ENCODE data around the gene SCN7A. TPM values are rescaled to one million over a fixed set of nuclear protein-coding genes. Genes with fewer than 3 reads are reported as not detected.
A peak's percentile ranks its signal among the peaks of the same experiment; 100 is the strongest.

Gene SCN7A
- polyA plus RNA-seq, 1 donor: 6.7 TPM

DNA sequence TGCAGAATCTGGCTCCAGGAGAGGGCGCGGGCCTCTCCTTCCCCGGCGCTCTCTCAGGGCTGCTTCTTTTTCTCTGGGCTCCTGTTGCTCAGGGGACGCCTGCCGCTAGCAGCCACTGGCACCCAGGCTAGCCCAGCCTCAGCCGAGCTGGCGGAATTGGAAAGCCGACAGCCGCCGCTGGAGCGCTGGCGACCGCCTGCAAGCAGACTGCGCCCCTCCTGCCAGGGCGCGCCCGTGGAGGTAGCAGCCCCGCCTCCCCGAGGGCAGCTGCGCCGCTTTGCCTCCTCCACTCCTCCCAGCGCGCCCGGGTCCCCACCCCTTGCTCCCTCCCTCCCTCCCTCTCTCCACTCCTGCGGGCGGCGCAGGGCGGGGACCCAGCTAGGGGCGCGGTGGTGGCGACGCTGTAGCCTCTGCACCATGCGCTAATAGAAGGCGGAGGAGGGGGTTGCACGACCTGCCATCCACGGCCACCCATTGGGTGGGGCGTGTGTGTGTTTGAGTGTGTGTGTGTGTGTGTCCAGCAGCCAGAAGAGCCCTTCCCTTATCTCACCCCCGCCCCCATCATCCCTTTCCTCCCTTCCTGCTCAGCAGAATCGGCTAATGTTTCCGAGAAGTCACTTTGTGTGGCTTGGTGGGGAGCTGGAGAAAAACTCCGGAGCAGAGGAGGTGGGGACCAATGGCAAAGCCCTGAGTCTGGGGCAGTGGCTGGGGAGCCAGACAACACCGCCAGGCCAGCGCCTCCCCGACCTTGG, 118.1 kb downstream of the SCN7A start, which contains the start of gene SCN9A:
TSS of gene SCN9A (minus strand) at position 209 of the 752 bp plus-strand sequence. CDS start 64,188 bp downstream, outside the sequence.
- DNase-seq: peak; percentile 62 to 85
- no peaks in the 10 kb centered on the region for H3K9me3 ChIP-seq (ENCODE audit: control insufficient read depth, low read depth, low read length)
- no CpG with 5 or more reads among the region's 45 CpGs for WGBS (ENCODE audit: insufficient coverage, low lambda C conversion rate)

DNA sequence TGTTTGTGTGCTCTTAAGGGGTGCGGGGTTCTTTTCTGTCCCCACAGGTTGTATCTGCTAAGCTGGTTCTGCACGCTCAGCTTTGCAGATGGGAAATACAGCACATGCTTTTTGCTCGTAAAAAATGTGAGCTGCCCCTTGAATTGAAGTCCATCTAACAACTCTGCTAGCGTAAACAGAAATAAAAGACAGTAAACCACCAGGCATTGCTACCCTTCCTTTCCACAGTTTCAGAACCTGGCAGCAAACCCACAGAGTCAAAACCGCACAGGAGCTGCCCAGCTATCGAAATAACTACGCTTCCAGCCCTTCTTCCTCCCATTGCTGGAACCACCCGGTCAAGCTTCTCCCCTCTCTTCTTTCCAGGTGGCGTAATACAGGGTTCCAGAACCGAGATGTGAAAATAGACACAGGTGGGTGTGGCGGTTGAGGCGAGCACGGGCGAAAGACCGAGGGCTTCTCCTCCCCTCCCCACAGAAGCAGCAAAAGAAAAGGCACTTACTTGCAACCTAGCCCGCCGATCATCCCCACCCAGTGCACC, 118.8 kb downstream of the SCN7A start:
- Histone ChIP-seq H3K9me3 (ENCODE audit: control insufficient read depth, low read depth, low read length) (no peaks in the 10 kb centered on the region), H3K27me3 (ENCODE audit: control insufficient read depth, insufficient read depth, low read length) (peaks cover 27% of the 10 kb centered on the region), H3K36me3 (ENCODE audit: control insufficient read depth, insufficient read depth, low read length) (no peaks in the 10 kb centered on the region), H3K27ac (ENCODE audit: low read length) (peak overlapping the region; percentile 41), H3K4me1 (ENCODE audit: control insufficient read depth, insufficient read depth, low read length) (peaks cover 7% of the 10 kb centered on the region), H3K4me3 (ENCODE audit: low read length) (peak overlapping the region; percentile 54)
- WGBS (ENCODE audit: insufficient coverage, low lambda C conversion rate): no CpG with 5 or more reads among the region's 17 CpGs
- peak in 1 of 2 donors; percentile 42 for DNase-seq

More for the DNA sequence above, 118.1 kb downstream of the SCN7A start, which contains the start of gene SCN9A:
- no peaks in the 10 kb centered on the region for H3K36me3 ChIP-seq (ENCODE audit: control insufficient read depth, insufficient read depth, low read length)
- peak within 1 kb of the TSS; percentile 54 for H3K4me3 ChIP-seq (ENCODE audit: low read length)
- H3K27me3 ChIP-seq (ENCODE audit: control insufficient read depth, insufficient read depth, low read length): peaks cover 27% of the 10 kb centered on the region
- H3K4me1 ChIP-seq (ENCODE audit: control insufficient read depth, insufficient read depth, low read length): peaks cover 7% of the 10 kb centered on the region
- H3K27ac ChIP-seq (ENCODE audit: low read length): peak within 1 kb of the TSS; percentile 60

DNA sequence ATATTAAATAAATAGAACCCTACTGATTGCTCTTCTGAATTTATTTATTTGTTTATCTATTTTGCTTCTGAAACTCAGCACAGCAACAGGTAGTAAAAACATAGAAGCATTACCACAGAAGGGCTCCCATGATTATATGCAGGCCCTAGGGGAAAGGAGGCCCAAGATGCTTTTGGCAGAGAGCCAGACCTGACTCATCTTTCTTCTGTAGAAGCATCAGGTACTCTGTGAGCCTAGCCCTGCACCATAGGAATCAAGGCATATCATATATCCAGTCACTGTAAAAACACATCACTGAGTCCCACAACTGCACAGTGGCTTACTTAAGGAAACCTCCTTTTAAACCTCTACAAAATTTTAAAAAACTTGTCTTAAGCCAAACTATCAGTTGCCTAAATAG, 120.1 kb downstream of the SCN7A start:
- H3K9me3 ChIP-seq (ENCODE audit: control insufficient read depth, low read depth, low read length): no peaks in the 10 kb centered on the region
- H3K27ac ChIP-seq (ENCODE audit: low read length): no peak overlapping the region
- H3K36me3 ChIP-seq (ENCODE audit: control insufficient read depth, insufficient read depth, low read length): no peaks in the 10 kb centered on the region
- peaks cover 24% of the 10 kb centered on the region for H3K27me3 ChIP-seq (ENCODE audit: control insufficient read depth, insufficient read depth, low read length)
- no peak for DNase-seq
- H3K4me3 ChIP-seq (ENCODE audit: low read length): no peak overlapping the region
- H3K4me1 ChIP-seq (ENCODE audit: control insufficient read depth, insufficient read depth, low read length): peaks cover 7% of the 10 kb centered on the region

DNA sequence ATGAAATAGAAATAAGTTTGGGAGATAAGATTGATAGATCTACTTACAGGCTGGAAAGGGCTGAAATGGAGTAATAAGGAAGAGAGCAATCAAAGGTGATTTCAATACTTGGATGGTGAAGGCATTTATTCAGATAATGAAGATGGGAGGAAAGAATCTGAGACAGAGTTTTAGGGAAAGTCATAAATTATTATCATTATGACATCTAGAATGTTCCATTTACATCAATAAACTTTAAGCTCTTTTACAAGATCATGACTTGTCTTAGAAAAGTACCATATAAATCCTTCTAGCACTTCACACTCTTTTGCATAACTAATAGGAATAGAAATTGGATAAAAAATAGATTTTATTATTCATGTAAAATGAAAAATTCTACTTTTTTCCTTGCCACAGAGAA, 120.5 kb downstream of the SCN7A start:
- H3K4me1 ChIP-seq (ENCODE audit: control insufficient read depth, insufficient read depth, low read length): peaks cover 7% of the 10 kb centered on the region
- peaks cover 24% of the 10 kb centered on the region for H3K27me3 ChIP-seq (ENCODE audit: control insufficient read depth, insufficient read depth, low read length)
- no peak overlapping the region for H3K27ac ChIP-seq (ENCODE audit: low read length)
- no peak overlapping the region for H3K4me3 ChIP-seq (ENCODE audit: low read length)
- no peak for DNase-seq
- H3K36me3 ChIP-seq (ENCODE audit: control insufficient read depth, insufficient read depth, low read length): no peaks in the 10 kb centered on the region
- H3K9me3 ChIP-seq (ENCODE audit: control insufficient read depth, low read depth, low read length): no peaks in the 10 kb centered on the region

DNA sequence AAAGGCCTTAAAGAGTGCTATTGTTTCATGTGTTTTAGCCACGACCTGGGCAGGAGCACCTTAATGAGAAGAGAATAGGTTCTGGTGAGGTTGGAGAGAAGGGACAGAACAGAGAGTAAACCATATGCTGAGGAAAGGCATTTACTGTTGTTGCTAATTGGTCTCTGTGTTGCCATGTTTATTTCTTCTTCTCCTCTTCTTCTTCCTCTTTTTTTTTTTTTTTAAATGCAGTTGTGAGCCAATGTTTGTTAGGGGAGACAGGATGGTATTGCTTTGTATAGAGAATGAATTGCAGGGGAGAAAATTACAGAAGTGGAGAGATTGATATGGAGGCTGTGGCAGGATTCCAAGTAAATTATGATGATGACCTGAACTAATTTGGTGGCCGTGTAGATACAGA, 120.9 kb downstream of the SCN7A start:
- Histone ChIP-seq H3K36me3 (ENCODE audit: control insufficient read depth, insufficient read depth, low read length) (no peaks in the 10 kb centered on the region), H3K4me1 (ENCODE audit: control insufficient read depth, insufficient read depth, low read length) (peaks cover 7% of the 10 kb centered on the region), H3K27ac (ENCODE audit: low read length) (no peak overlapping the region), H3K27me3 (ENCODE audit: control insufficient read depth, insufficient read depth, low read length) (peaks cover 24% of the 10 kb centered on the region), H3K9me3 (ENCODE audit: control insufficient read depth, low read depth, low read length) (no peaks in the 10 kb centered on the region), H3K4me3 (ENCODE audit: low read length) (no peak overlapping the region)
- DNase-seq: no peak
- 60% methylated on average over 1 of the region's 2 CpGs for WGBS (ENCODE audit: insufficient coverage, low lambda C conversion rate)

DNA sequence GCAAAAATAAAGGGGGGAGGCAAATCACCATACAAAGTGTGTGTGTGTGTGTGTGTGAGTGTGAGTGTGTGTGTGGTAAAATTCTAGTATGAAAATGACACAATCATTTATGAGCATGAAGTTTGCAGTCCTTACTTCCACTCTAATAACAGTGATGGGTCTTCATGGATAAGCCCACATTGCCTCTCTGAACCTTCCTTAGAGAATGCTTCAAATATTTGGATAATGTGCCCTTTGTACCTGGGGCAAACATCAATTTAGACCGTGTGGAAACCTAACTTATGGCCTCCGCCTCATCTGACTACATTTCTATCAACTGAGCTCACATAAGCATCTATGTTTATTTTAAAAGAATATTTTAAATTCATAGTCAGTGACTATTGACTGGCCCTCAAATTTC, 122.0 kb downstream of the SCN7A start:
- H3K9me3 ChIP-seq (ENCODE audit: control insufficient read depth, low read depth, low read length): no peaks in the 10 kb centered on the region
- H3K27ac ChIP-seq (ENCODE audit: low read length): no peak overlapping the region
- no CpG with 5 or more reads among the region's 2 CpGs for WGBS (ENCODE audit: insufficient coverage, low lambda C conversion rate)
- H3K27me3 ChIP-seq (ENCODE audit: control insufficient read depth, insufficient read depth, low read length): peaks cover 24% of the 10 kb centered on the region
- peaks cover 7% of the 10 kb centered on the region for H3K4me1 ChIP-seq (ENCODE audit: control insufficient read depth, insufficient read depth, low read length)
- no peak for DNase-seq
- no peaks in the 10 kb centered on the region for H3K36me3 ChIP-seq (ENCODE audit: control insufficient read depth, insufficient read depth, low read length)
- no peak overlapping the region for H3K4me3 ChIP-seq (ENCODE audit: low read length)

DNA sequence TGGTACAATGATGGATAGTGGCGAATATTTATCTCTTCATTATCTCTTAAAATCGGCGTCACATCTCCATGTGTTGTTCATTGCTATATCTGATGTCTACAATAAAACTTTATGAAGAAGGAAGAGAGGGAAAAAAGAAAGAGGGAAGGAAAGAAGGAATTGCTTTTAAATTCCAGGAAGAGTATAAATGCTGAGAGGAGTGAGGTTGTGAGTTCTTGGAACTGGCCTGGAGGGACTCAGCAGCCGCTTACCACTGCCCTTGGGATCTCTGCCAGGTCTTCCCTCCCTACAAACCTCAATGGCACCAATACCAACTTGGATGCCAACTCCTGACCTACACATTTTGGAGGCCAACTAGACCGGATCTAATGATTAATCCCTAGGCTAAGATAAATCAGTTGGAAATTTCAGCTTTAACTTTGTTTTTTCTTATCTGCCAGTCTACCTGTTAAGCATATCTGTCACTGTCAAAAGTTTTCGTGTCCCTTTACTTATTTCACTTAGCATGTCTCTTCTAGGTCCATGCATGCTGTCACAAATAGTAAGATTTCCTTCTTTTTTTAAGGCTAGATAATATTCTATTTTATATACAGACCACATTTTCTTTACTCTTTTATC, 128.1 kb downstream of the SCN7A start:
- 75% methylated on average over 4 of the region's 6 CpGs for WGBS (ENCODE audit: insufficient coverage, low lambda C conversion rate)

DNA sequence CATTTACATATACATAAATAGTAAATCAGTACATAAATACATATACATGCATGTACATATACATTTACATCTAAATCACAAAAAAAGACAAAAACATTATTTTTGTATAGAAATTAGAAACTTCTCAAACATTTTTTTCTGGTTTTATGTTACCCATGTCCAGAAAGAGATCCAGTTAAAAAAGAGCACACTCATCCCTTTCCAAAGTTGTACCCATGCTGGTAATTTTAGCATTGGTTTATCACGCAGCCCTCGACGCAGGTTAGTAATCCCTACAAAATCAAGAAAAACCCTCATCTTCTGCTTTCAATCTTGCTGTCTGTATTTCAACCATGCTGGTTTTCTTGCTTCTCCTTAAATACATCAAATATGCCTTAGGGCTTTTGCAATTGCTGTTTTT, 128.8 kb downstream of the SCN7A start:
- no CpG with 5 or more reads among the region's 3 CpGs for WGBS (ENCODE audit: insufficient coverage, low lambda C conversion rate)
- no peak for DNase-seq

More for the DNA sequence above, 128.1 kb downstream of the SCN7A start:
- H3K9me3 ChIP-seq (ENCODE audit: control insufficient read depth, low read depth, low read length): no peaks in the 10 kb centered on the region
- no peak for DNase-seq
- no peak overlapping the region for H3K27ac ChIP-seq (ENCODE audit: low read length)
- no peaks in the 10 kb centered on the region for H3K4me1 ChIP-seq (ENCODE audit: control insufficient read depth, insufficient read depth, low read length)
- H3K4me3 ChIP-seq (ENCODE audit: low read length): no peak overlapping the region
- no peaks in the 10 kb centered on the region for H3K27me3 ChIP-seq (ENCODE audit: control insufficient read depth, insufficient read depth, low read length)
- no peaks in the 10 kb centered on the region for H3K36me3 ChIP-seq (ENCODE audit: control insufficient read depth, insufficient read depth, low read length)

DNA sequence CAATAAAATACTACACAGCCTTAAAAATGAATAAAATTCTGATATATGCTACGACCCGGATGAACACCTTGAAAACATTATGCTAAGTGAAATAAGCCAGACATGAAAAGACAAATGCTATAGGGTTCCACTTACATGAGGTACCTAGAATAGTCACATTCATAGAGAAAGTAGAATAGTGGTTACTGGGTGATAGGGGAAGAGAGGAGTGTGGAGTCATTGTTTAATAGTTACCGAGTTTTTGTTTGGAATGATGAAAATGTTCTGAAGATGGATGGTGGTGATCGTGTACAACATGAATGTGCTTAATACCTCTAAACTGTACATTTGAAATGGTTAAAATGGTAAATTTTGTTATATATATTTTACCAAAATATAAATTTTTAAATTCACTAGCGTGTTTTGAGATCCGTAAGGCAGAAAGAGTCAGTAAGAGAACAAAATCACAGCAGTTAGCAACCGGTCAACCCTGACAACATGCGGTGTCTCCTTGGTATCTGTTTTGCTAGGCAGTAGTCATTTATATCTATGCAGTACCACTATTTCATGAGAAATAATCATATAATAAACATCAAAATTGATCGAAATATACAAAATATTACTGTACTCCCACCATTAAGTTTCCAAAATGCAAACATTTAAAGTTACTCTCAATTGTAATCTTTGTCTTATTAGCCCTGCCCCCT, 129.4 kb downstream of the SCN7A start:
- no peaks in the 10 kb centered on the region for H3K9me3 ChIP-seq (ENCODE audit: control insufficient read depth, low read depth, low read length)
- H3K27me3 ChIP-seq (ENCODE audit: control insufficient read depth, insufficient read depth, low read length): no peaks in the 10 kb centered on the region
- no peaks in the 10 kb centered on the region for H3K36me3 ChIP-seq (ENCODE audit: control insufficient read depth, insufficient read depth, low read length)
- H3K4me1 ChIP-seq (ENCODE audit: control insufficient read depth, insufficient read depth, low read length): no peaks in the 10 kb centered on the region
- 95% methylated on average over 4 of the region's 9 CpGs for WGBS (ENCODE audit: insufficient coverage, low lambda C conversion rate)
- H3K4me3 ChIP-seq (ENCODE audit: low read length): no peak overlapping the region
- H3K27ac ChIP-seq (ENCODE audit: low read length): no peak overlapping the region
- no peak for DNase-seq

More for the DNA sequence above, 128.8 kb downstream of the SCN7A start:
- H3K9me3 ChIP-seq (ENCODE audit: control insufficient read depth, low read depth, low read length): no peaks in the 10 kb centered on the region
- no peak overlapping the region for H3K27ac ChIP-seq (ENCODE audit: low read length)
- H3K4me1 ChIP-seq (ENCODE audit: control insufficient read depth, insufficient read depth, low read length): no peaks in the 10 kb centered on the region
- H3K27me3 ChIP-seq (ENCODE audit: control insufficient read depth, insufficient read depth, low read length): no peaks in the 10 kb centered on the region
- H3K36me3 ChIP-seq (ENCODE audit: control insufficient read depth, insufficient read depth, low read length): no peaks in the 10 kb centered on the region
- H3K4me3 ChIP-seq (ENCODE audit: low read length): no peak overlapping the region

DNA sequence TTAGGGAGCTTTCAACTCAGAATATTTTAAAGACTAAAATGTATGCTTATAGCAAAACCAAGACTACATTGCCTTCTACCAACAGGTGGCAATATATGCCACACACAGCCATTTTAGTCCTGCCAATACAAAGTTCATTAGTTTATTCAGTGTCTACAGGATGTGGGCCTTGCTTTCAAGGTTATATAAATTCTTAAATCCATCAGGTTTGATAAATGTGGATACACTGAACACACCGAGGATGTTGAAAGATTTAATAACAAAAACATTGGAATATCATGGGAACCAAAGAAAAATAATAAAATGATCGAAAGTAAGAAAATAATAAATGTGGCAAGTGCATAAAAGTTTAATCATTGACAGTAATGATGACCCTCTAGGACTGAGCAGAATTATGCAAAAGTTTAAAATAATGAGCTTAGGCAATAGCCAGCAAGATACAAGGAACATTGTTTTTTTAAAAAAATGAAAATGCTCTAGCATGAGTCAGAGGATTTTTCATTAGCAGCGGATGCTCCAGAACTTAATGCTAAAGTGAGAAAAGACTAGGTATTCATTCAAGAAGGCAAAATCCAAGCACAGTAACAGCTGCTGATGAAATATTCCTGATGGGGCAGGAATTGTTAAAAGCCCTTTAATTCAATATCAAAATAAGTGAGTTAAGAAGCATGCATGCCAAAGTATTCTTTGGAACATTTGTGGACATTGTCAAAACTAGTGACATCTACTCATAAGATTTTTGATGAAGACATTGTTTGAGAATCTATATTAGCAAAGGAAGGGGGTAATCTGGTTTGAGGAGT, 132.5 kb downstream of the SCN7A start:
- H3K27me3 ChIP-seq (ENCODE audit: control insufficient read depth, insufficient read depth, low read length): no peaks in the 10 kb centered on the region
- WGBS (ENCODE audit: insufficient coverage, low lambda C conversion rate): 46% methylated on average over 2 of the region's 3 CpGs
- no peak overlapping the region for H3K4me3 ChIP-seq (ENCODE audit: low read length)
- no peak overlapping the region for H3K27ac ChIP-seq (ENCODE audit: low read length)
- DNase-seq: peak; percentile 4 to 21
- no peaks in the 10 kb centered on the region for H3K36me3 ChIP-seq (ENCODE audit: control insufficient read depth, insufficient read depth, low read length)
- H3K4me1 ChIP-seq (ENCODE audit: control insufficient read depth, insufficient read depth, low read length): no peaks in the 10 kb centered on the region
- H3K9me3 ChIP-seq (ENCODE audit: control insufficient read depth, low read depth, low read length): no peaks in the 10 kb centered on the region
